ENCODE data around the gene TBK1. TPM values are rescaled to one million over a fixed set of nuclear protein-coding genes. Genes with fewer than 3 reads are reported as not detected.

Gene TBK1
- total and polyA plus RNA-seq, 9 of the 15 experiments (the other 6 are each of a cell fraction or from before 2014, with no cell fraction given), result 20.4 to 42.0 (median 27.8) TPM

GRCh38 chr12:64457032-64457431 lies 5.1 kb downstream of the TBK1 start (continued):
- TF ChIP-seq NKRF (IDR thresholded peaks at IDR 0.05; ENCODE audit: borderline replicate concordance) (no peak), TARDBP (IDR thresholded peaks at IDR 0.05) (no peak), NR3C1 (CRISPR knock-in tag; IDR thresholded peaks at IDR 0.05) (no peak), TCFL5 (CRISPR knock-in tag; conservative IDR thresholded peaks at IDR 0.05) (no peak), GTF2F1 (IDR thresholded peaks at IDR 0.05; ENCODE audit: low read depth, low read length) (no peak), IRF1 (CRISPR knock-in tag; IDR thresholded peaks at IDR 0.05; ENCODE audit: borderline replicate concordance) (no peak), ZNF655 (CRISPR knock-in tag; IDR thresholded peaks at IDR 0.05) (no peak), ZNF445 (CRISPR knock-in tag; IDR thresholded peaks at IDR 0.05; ENCODE audit: low read depth) (no peak), MCM7 (IDR thresholded peaks at IDR 0.05) (no peak), ZNF395 (CRISPR knock-in tag; IDR thresholded peaks at IDR 0.05) (no peak), GATAD2B (IDR thresholded peaks at IDR 0.05; ENCODE audit: borderline replicate concordance) (no peak)
